OCI-LY7 (cell line): ENCODE measurements around the gene WDR48. TPM values are rescaled to one million over a fixed set of nuclear protein-coding genes. Genes with fewer than 3 reads are reported as not detected.
A peak's percentile ranks its signal among the peaks of the same experiment; 100 is the strongest.
"Not testable (repeated sequence)": the region's sequence is repeated elsewhere in the genome, so short reads cannot be mapped to it uniquely, and the experiment has no call there.

Source experiments
- BruUV-seq: library from RNA; stranded (reverse); fragments of 400-500 nt; replicated peaks from 2 replicates; lab custom pipeline; 2021; lab: Mats Ljungman, UMichigan
- CTCF ChIA-PET: fragments of 300-600 bp; sonication (Branson Sonifier 250); formaldehyde crosslinking; loops from one replicate; lab custom pipeline; 2022; ENCODE audit warnings: antibody characterized with exemption; ENCODE audit not compliant: unreplicated experiment; lab: Charles Lee
- POLR2A ChIA-PET: fragments of 300-600 bp; sonication (Branson Sonifier 250); formaldehyde crosslinking; loops from one replicate; lab custom pipeline; 2022; ENCODE audit warnings: antibody characterized with exemption; lab: Charles Lee
- DNase-seq: peaks from one replicate; pipeline ENCODE4 v3.0.0-alpha.2; 2015; ENCODE audit warnings: low spot score
- H2AFZ ChIP-seq: fragments of 200-600 bp; sonication (generic), shearing (Covaris generic); 2 replicates; pipeline ENCODE4 v1.6.1; 2014; ENCODE audit warnings: mild to moderate bottlenecking, antibody characterized with exemption, low read length, moderate library complexity
- H3K27ac ChIP-seq: fragments of 200-600 bp; sonication (generic); 2 replicates; pipeline ENCODE4 v1.5.1; 2014; ENCODE audit warnings: mixed run types, low read depth, mild to moderate bottlenecking, moderate library complexity, low read length, inconsistent platforms; ENCODE audit not compliant: poor library complexity, severe bottlenecking
- H3K36me3 ChIP-seq: fragments of 200-600 bp; sonication (generic); 2 replicates; pipeline ENCODE4 v1.6.1; 2014; ENCODE audit warnings: mild to moderate bottlenecking, antibody characterized with exemption, low read length, moderate library complexity, mixed read lengths; ENCODE audit not compliant: insufficient read depth
- H3K4me1 ChIP-seq: fragments of 200-600 bp; sonication (generic); 2 replicates; pipeline ENCODE4 v1.5.1; 2014; ENCODE audit warnings: mild to moderate bottlenecking, low read length; ENCODE audit not compliant: insufficient read depth, poor library complexity, severe bottlenecking
- H3K4me2 ChIP-seq: fragments of 200-600 bp; sonication (generic); 2 replicates; pipeline ENCODE4 v1.6.1; 2014; ENCODE audit warnings: mild to moderate bottlenecking, low read length
- H3K4me3 ChIP-seq: fragments of 200-600 bp; sonication (generic); 2 replicates; pipeline ENCODE4 v1.5.1; 2014; ENCODE audit warnings: mild to moderate bottlenecking, low read depth, low read length; ENCODE audit not compliant: poor library complexity, severe bottlenecking
- H3K79me2 ChIP-seq: fragments of 200-600 bp; sonication (generic); 2 replicates; pipeline ENCODE4 v1.6.1; 2016; ENCODE audit warnings: low read depth, mild to moderate bottlenecking, low read length, moderate library complexity, mixed read lengths; ENCODE audit not compliant: insufficient read depth
- H3K9me2 ChIP-seq: fragments of 200-600 bp; sonication (generic); 2 replicates; pipeline ENCODE4 v1.6.1; 2016; ENCODE audit warnings: mild to moderate bottlenecking, low read length, mixed read lengths; ENCODE audit not compliant: insufficient read depth
- H3K9me3 ChIP-seq: fragments of 200-600 bp; sonication (generic); 2 replicates; pipeline ENCODE4 v1.6.1; 2014; ENCODE audit warnings: mild to moderate bottlenecking, mixed run types, low read length, mixed read lengths
- H4K20me1 ChIP-seq: fragments of 200-600 bp; sonication (generic); 2 replicates; pipeline ENCODE4 v1.6.1; 2014; ENCODE audit warnings: mild to moderate bottlenecking, antibody characterized with exemption, low read length, moderate library complexity, mixed read lengths; ENCODE audit not compliant: insufficient read depth
- EZH2phosphoT487 ChIP-seq: fragments of 200-600 bp; sonication (generic); IDR thresholded peaks from 2 replicates; pipeline ENCODE4 v1.6.1; 2018; ENCODE audit warnings: low read depth, borderline replicate concordance, mild to moderate bottlenecking, mixed run types, antibody characterized with exemption, low read length, moderate library complexity, mixed read lengths
- intact Hi-C: fragments of 100-400 bp; cut with micrococcal nuclease; formaldehyde crosslinking; loops from one replicate; pipeline ENCODE4 v1.10.0; 2022; ENCODE audit not compliant: unreplicated experiment
- total RNA-seq, 2 experiments: library from RNA; depleted of rRNA in 1 of 2; stranded (reverse); fragments of >200 nt in 1 of 2; shearing (Covaris generic) in 1 of 2; gene quantifications; 2 replicates each; pipeline ENCODE4 v1.2.3, GENCODE V29; 2014 to 2022
- TF ChIP-seq, protein P1 (sequence below): fragments of 200-600 bp; sonication (generic); conservative IDR thresholded peaks from 2 replicates; pipeline ENCODE4 v1.5.1; 2014; ENCODE audit warnings: mild to moderate bottlenecking, antibody characterized with exemption, low read length, moderate library complexity, mixed read lengths

The WDR48 gene
- total RNA-seq, 2 experiments from 2014 or later = 12.3 to 38.4 TPM

DNA sequence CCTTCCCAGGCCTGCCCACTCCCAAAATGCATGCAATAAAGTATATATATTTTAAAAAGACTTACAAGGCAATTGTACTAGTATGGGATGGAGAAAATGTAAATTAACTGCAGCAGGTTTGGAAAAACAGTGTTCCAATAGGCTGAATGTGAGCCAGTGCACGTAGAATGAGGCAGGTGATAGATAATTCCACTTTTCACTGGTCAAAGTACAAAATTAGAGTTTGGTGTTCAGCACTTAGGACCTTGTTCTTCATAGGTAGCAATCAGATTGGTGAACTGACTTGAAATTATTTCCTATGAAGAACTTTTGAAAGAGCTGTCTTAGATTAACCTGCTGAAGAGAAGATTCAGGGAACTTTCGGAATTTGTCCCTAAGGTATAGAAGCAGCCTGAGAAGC lies 1.9 kb downstream of the WDR48 start:
- Histone ChIP-seq H3K27ac (no peak overlapping the region), H3K79me2 (peaks cover 20% of the 10 kb centered on the region; the same call in 1 of the 2 replicates), H2AFZ (no peak overlapping the region), H3K9me3 (no peaks in the 10 kb centered on the region), H3K4me2 (peak overlapping the region; percentile 77; the same call in 1 of the 2 replicates), H3K4me3 (no peak overlapping the region), H3K4me1 (peaks cover 21% of the 10 kb centered on the region), H3K9me2 (no peaks in the 10 kb centered on the region), H3K36me3 (peaks cover 3% of the 10 kb centered on the region; the same call in 1 of the 2 replicates), H4K20me1 (no peaks in the 10 kb centered on the region)
- no peak for TF ChIP-seq EZH2phosphoT487
- TF ChIP-seq, protein P1, sequence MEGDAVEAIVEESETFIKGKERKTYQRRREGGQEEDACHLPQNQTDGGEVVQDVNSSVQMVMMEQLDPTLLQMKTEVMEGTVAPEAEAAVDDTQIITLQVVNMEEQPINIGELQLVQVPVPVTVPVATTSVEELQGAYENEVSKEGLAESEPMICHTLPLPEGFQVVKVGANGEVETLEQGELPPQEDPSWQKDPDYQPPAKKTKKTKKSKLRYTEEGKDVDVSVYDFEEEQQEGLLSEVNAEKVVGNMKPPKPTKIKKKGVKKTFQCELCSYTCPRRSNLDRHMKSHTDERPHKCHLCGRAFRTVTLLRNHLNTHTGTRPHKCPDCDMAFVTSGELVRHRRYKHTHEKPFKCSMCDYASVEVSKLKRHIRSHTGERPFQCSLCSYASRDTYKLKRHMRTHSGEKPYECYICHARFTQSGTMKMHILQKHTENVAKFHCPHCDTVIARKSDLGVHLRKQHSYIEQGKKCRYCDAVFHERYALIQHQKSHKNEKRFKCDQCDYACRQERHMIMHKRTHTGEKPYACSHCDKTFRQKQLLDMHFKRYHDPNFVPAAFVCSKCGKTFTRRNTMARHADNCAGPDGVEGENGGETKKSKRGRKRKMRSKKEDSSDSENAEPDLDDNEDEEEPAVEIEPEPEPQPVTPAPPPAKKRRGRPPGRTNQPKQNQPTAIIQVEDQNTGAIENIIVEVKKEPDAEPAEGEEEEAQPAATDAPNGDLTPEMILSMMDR = no peak
- BruUV-seq = TSS peak; percentile 44
- CTCF ChIA-PET = no interaction called here
- POLR2A ChIA-PET = no interaction called here
- intact Hi-C loops = loop anchor here (10.0 kb wide), 1 partner anchor 331 kb away; the partner anchor contains the start of gene SLC25A38
- DNase-seq = no peak

DNA sequence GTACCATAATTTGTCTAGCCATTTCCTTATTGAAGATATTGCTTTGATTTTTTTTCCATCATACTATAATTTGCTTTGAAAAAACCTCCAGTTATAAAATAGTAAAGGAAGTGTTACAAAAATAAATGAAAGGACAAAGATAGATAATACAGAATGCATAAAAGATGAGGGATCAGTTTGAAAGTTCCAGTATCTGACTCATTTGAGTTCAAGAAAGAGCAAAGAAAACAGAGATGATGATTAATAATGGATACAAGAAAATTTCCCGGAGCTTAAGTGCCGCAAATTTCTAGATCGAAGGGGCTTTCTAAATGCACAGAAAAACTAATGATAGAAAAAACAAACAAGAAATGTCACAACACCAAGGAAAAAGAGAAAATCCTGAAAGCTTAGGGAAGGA lies 4.3 kb downstream of the WDR48 start:
- no peaks in the 10 kb centered on the region for H4K20me1 ChIP-seq
- TF ChIP-seq, protein P1 = no peak
- no peak for TF ChIP-seq EZH2phosphoT487
- H3K27ac ChIP-seq = no peak overlapping the region
- no peaks in the 10 kb centered on the region for H3K9me2 ChIP-seq
- POLR2A ChIA-PET = interaction anchor here (1.5 kb wide), 1 partner anchor 12 kb away, joined by 4 read pairs; no protein-coding TSS in a partner anchor
- intact Hi-C loops = loop anchor here (10.0 kb wide), 1 partner anchor 329 kb away; the partner anchor contains the start of gene SLC25A38
- no TSS peak for BruUV-seq
- CTCF ChIA-PET = no interaction called here
- peaks cover 14% of the 10 kb centered on the region for H3K4me1 ChIP-seq
- H3K4me3 ChIP-seq = no peak overlapping the region
- peaks cover 9% of the 10 kb centered on the region; the same call in 1 of the 2 replicates for H3K9me3 ChIP-seq
- no peak for DNase-seq
- no peak overlapping the region for H2AFZ ChIP-seq
- no peak overlapping the region for H3K4me2 ChIP-seq
- peaks cover 30% of the 10 kb centered on the region; the same call in 1 of the 2 replicates for H3K79me2 ChIP-seq
- H3K36me3 ChIP-seq = peaks cover 3% of the 10 kb centered on the region; the same call in 1 of the 2 replicates

DNA sequence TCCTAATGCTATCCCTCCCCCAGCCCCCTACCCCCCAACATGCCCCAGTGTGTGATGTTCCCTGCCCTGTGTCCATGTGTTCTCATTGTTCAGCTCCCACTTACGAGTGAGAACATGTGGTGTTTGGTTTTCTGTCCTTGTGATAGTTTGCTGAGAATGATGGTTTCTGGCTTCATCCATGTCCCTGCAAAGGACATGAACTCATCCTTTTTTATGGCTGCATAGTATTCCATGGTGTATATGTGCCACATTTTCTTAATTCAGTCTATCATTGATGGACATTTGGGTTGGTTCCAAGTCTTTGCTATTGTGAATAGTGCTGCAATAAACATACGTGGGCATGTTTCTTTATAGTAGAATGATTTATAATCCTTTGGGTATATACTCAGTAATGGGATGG lies 9.4 kb downstream of the WDR48 start:
- H3K4me3 ChIP-seq, H3K36me3 ChIP-seq, H3K9me3 ChIP-seq, H2AFZ ChIP-seq, H3K27ac ChIP-seq, CTCF ChIA-PET, H4K20me1 ChIP-seq, DNase-seq, H3K9me2 ChIP-seq, H3K4me2 ChIP-seq, BruUV-seq, intact Hi-C loops: not testable (repeated sequence)
- H3K4me1 ChIP-seq = peaks cover 11% of the 10 kb centered on the region
- peaks cover 24% of the 10 kb centered on the region; the same call in 1 of the 2 replicates for H3K79me2 ChIP-seq
- POLR2A ChIA-PET = interaction anchor here (0.7 kb wide), 1 partner anchor 167 kb away, joined by 3 read pairs; no protein-coding TSS in a partner anchor
